NCI-H226 (cell line): Measurements from ENCODE around the gene BCDIN3D.
A peak's percentile ranks its signal among the peaks of the same experiment; 100 is the strongest.
"Not testable (repeated sequence)": the region's sequence is repeated elsewhere in the genome, so short reads cannot be mapped to it uniquely, and the experiment has no call there.

Experiments used
- DNase-seq: peaks from one replicate; pipeline ENCODE4 v3.0.0-alpha.2; 2015

BCDIN3D gene

GRCh38 chr12:49855890-49856289 lies 13.0 kb upstream of the BCDIN3D start:
- DNase-seq: not testable (repeated sequence)

GRCh38 chr12:49854976-49855375 lies 12.1 kb upstream of the BCDIN3D start:
- DNase-seq: no peak

GRCh38 chr12:49853671-49854070 lies 10.8 kb upstream of the BCDIN3D start:
- DNase-seq: no peak

- no peak for DNase-seq
These were observed 4.3 kb upstream of the BCDIN3D start for GRCh38 chr12:49847161-49847560.

GRCh38 chr12:49846032-49846431 lies 3.1 kb upstream of the BCDIN3D start:
- no peak for DNase-seq

- DNase-seq: no peak
These were observed 1.1 kb upstream of the BCDIN3D start for GRCh38 chr12:49843876-49844437.

- DNase-seq: no peak
These were observed 505 bp upstream of the BCDIN3D start for GRCh38 chr12:49843411-49843810.

GRCh38 chr12:49838973-49839633 lies 3.8 kb downstream of the BCDIN3D start:
- peak; percentile 37 for DNase-seq

GRCh38 chr12:49832836-49833421 lies 10.0 kb downstream of the BCDIN3D start:
- peak; percentile 62 for DNase-seq

- no peak for DNase-seq
These were observed 11.2 kb downstream of the BCDIN3D start for GRCh38 chr12:49831717-49832116.

- DNase-seq: peak; percentile 97
These were observed 14.5 kb downstream of the BCDIN3D start, which contains the start of gene NCKAP5L for GRCh38 chr12:49828133-49829091. Gene NCKAP5L, minus strand, starts transcription at chr12:49828413. Its CDS starts 24,369 bp downstream, at chr12:49804044.

GRCh38 chr12:49827401-49828099 lies 15.4 kb downstream of the BCDIN3D start:
- peak; percentile 95 for DNase-seq

GRCh38 chr12:49827051-49827400 lies 15.9 kb downstream of the BCDIN3D start:
- no peak for DNase-seq

- no peak for DNase-seq
These were observed 16.9 kb downstream of the BCDIN3D start for GRCh38 chr12:49825971-49826421.

- DNase-seq: no peak
These were observed 17.4 kb downstream of the BCDIN3D start for GRCh38 chr12:49825360-49825970.

- no peak for DNase-seq
These were observed 18.0 kb downstream of the BCDIN3D start for GRCh38 chr12:49824895-49825294.

GRCh38 chr12:49824416-49824815 lies 18.5 kb downstream of the BCDIN3D start:
- no peak for DNase-seq

GRCh38 chr12:49823951-49824350 lies 19.0 kb downstream of the BCDIN3D start:
- no peak for DNase-seq

- DNase-seq: no peak
These were observed 19.6 kb downstream of the BCDIN3D start for GRCh38 chr12:49823350-49823749.

- DNase-seq: no peak
These were observed 21.3 kb downstream of the BCDIN3D start for GRCh38 chr12:49821373-49822287.

GRCh38 chr12:49819786-49820185 lies 23.1 kb downstream of the BCDIN3D start:
- no peak for DNase-seq
